ENCODE measurements around the gene NDUFA11.

NDUFA11 gene

DNA sequence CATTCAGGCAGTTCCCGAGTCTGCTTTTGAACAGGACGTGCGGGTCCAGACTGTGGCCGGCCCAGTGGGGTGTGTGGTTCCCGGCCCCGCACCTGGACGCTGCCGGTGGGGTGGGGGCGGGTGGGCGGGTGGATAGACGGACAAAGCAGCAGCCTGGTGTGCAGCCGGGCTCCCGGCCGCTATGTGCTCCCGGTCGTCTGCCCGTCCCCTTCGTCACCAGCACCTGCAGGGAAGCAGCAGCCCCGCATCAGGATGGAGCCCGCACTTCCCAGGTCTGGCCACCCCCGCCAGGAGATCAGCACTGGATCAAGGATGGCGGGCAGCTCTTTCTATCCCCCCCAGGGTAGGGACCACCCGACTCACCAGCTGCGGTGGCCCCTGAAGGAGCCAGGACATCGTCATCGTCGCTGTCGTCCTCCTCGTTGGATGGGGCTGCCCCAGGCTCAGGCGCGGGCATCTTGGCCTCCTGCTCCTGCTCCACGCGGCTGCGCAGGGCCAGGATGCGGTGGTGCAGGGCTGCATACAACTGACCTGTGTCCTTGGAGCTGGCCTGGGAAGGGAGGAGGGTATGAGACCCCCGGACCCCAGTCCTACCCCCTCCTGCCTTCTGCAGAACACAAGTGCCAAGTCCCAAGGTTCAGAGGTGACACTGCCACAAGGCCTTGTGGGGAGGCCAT is 14.0 kb upstream of the NDUFA11 start:
- no peak for DNase-seq (ENCODE audit: low read depth)
- no peak overlapping the region for H3K4me3 ChIP-seq (ENCODE audit: low read depth, low read length)
- TF ChIP-seq MAX (IDR thresholded peaks at IDR 0.05; ENCODE audit: low read depth, low read length) (no peak), MYC (IDR thresholded peaks at IDR 0.05; ENCODE audit: low read depth, low read length) (no peak), POLR2A (IDR thresholded peaks at IDR 0.05; ENCODE audit: extremely low read depth, insufficient read length) (no peak)
- TF ChIP-seq, protein P1, sequence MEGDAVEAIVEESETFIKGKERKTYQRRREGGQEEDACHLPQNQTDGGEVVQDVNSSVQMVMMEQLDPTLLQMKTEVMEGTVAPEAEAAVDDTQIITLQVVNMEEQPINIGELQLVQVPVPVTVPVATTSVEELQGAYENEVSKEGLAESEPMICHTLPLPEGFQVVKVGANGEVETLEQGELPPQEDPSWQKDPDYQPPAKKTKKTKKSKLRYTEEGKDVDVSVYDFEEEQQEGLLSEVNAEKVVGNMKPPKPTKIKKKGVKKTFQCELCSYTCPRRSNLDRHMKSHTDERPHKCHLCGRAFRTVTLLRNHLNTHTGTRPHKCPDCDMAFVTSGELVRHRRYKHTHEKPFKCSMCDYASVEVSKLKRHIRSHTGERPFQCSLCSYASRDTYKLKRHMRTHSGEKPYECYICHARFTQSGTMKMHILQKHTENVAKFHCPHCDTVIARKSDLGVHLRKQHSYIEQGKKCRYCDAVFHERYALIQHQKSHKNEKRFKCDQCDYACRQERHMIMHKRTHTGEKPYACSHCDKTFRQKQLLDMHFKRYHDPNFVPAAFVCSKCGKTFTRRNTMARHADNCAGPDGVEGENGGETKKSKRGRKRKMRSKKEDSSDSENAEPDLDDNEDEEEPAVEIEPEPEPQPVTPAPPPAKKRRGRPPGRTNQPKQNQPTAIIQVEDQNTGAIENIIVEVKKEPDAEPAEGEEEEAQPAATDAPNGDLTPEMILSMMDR (IDR thresholded peaks at IDR 0.05; ENCODE audit: low read depth, low read length): no peak

GRCh38 chr19:5916181-5916708 is 12.7 kb upstream of the NDUFA11 start:
- no peak for DNase-seq (ENCODE audit: low read depth)
- no peak overlapping the region for H3K4me3 ChIP-seq (ENCODE audit: low read depth, low read length)
- TF ChIP-seq MAX (IDR thresholded peaks at IDR 0.05; ENCODE audit: low read depth, low read length): no peak
- TF ChIP-seq POLR2A (IDR thresholded peaks at IDR 0.05; ENCODE audit: extremely low read depth, insufficient read length): no peak
- TF ChIP-seq, protein P1 (IDR thresholded peaks at IDR 0.05; ENCODE audit: low read depth, low read length): no peak
- no peak for TF ChIP-seq MYC (IDR thresholded peaks at IDR 0.05; ENCODE audit: low read depth, low read length)

GRCh38 chr19:5915782-5916165 is 12.2 kb upstream of the NDUFA11 start:
- TF ChIP-seq MAX (IDR thresholded peaks at IDR 0.05; ENCODE audit: low read depth, low read length) (no peak), POLR2A (IDR thresholded peaks at IDR 0.05; ENCODE audit: extremely low read depth, insufficient read length) (no peak), MYC (IDR thresholded peaks at IDR 0.05; ENCODE audit: low read depth, low read length) (no peak)
- TF ChIP-seq, protein P1 (IDR thresholded peaks at IDR 0.05; ENCODE audit: low read depth, low read length): no peak
- no peak for DNase-seq (ENCODE audit: low read depth)
- no peak overlapping the region for H3K4me3 ChIP-seq (ENCODE audit: low read depth, low read length)

DNA sequence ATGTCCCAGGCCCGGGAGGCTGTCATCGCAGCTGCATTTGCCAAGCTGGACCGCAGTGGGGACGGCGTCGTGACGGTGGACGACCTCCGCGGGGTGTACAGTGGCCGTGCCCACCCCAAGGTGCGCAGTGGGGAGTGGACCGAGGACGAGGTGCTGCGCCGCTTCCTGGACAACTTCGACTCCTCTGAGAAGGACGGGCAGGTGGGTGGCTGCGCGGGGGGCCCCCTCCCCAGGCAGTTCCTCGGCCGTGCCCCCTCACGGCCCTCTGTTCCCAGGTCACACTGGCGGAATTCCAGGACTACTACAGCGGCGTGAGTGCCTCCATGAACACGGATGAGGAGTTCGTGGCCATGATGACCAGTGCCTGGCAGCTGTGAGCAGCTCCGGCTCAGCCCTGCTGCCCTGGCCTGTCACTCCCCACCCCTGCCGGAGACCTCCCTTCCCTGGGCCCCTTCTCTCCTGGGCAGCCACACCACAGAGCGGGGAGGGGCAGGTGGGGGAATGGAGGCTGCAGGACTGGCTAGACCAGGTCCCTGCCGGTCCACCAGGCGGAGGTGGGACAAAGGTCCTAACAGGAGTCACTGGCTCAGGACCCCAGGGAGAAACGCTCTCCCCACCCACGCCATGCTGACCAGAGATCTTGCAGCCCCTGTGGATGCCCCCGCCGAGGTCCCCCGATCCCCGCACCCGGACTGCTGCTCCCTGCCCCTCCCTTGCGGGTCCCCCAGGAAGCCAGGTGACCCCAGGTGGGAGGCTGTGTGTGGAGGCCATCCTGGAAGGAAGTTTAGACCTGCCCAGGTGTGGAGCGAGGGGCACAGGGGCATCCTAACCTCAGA is 11.6 kb upstream of the NDUFA11 start:
- TF ChIP-seq MAX (IDR thresholded peaks at IDR 0.05; ENCODE audit: low read depth, low read length) (no peak), POLR2A (IDR thresholded peaks at IDR 0.05; ENCODE audit: extremely low read depth, insufficient read length) (no peak)
- TF ChIP-seq, protein P1 (IDR thresholded peaks at IDR 0.05; ENCODE audit: low read depth, low read length): no peak
- DNase-seq (ENCODE audit: low read depth): no peak
- no peak overlapping the region for H3K4me3 ChIP-seq (ENCODE audit: low read depth, low read length)

GRCh38 chr19:5914358-5914774 is 10.8 kb upstream of the NDUFA11 start:
- no peak overlapping the region for H3K4me3 ChIP-seq (ENCODE audit: low read depth, low read length)
- DNase-seq (ENCODE audit: low read depth): no peak
- TF ChIP-seq POLR2A (IDR thresholded peaks at IDR 0.05; ENCODE audit: extremely low read depth, insufficient read length) (no peak), MYC (IDR thresholded peaks at IDR 0.05; ENCODE audit: low read depth, low read length) (no peak), MAX (IDR thresholded peaks at IDR 0.05; ENCODE audit: low read depth, low read length) (no peak)
- TF ChIP-seq, protein P1 (IDR thresholded peaks at IDR 0.05; ENCODE audit: low read depth, low read length): no peak

Measured in NB4 (cell line).